IPS-11a (cell line): Measurements from ENCODE around the gene COL5A1.
"Not testable (repeated sequence)": the region's sequence is repeated elsewhere in the genome, so short reads cannot be mapped to it uniquely, and the experiment has no call there.

Source experiments
- H3K4me3 ChIP-seq: one replicate; pipeline ENCODE4 v1.5.1; 2013; ENCODE audit warnings: low read depth, low read length, control low read depth

COL5A1 gene

GRCh38 chr9:134707031-134707680 is 65.6 kb downstream of the COL5A1 start:
- no peak overlapping the region for H3K4me3 ChIP-seq

GRCh38 chr9:134707731-134708671 is 66.4 kb downstream of the COL5A1 start:
- H3K4me3 ChIP-seq = no peak overlapping the region

GRCh38 chr9:134708672-134709038 is 67.1 kb downstream of the COL5A1 start:
- H3K4me3 ChIP-seq = no peak overlapping the region

GRCh38 chr9:134709512-134710270 is 68.1 kb downstream of the COL5A1 start:
- H3K4me3 ChIP-seq = no peak overlapping the region

GRCh38 chr9:134710271-134710540 is 68.6 kb downstream of the COL5A1 start:
- H3K4me3 ChIP-seq = no peak overlapping the region

- H3K4me3 ChIP-seq = no peak overlapping the region
These were observed 69.3 kb downstream of the COL5A1 start for GRCh38 chr9:134710901-134711300.

GRCh38 chr9:134712243-134712642 is 70.6 kb downstream of the COL5A1 start:
- H3K4me3 ChIP-seq = no peak overlapping the region

- no peak overlapping the region for H3K4me3 ChIP-seq
These were observed 71.3 kb downstream of the COL5A1 start for GRCh38 chr9:134712926-134713325.

GRCh38 chr9:134715536-134715935 is 73.9 kb downstream of the COL5A1 start:
- not testable (repeated sequence) for H3K4me3 ChIP-seq

- no peak overlapping the region for H3K4me3 ChIP-seq
These were observed 74.5 kb downstream of the COL5A1 start for GRCh38 chr9:134716067-134716466.

- H3K4me3 ChIP-seq = no peak overlapping the region
These were observed 75.5 kb downstream of the COL5A1 start for GRCh38 chr9:134717056-134717455.

GRCh38 chr9:134717924-134718645 is 76.5 kb downstream of the COL5A1 start:
- no peak overlapping the region for H3K4me3 ChIP-seq

- no peak overlapping the region for H3K4me3 ChIP-seq
These were observed 77.7 kb downstream of the COL5A1 start for GRCh38 chr9:134719331-134719730.

GRCh38 chr9:134720136-134720753 is 78.6 kb downstream of the COL5A1 start:
- no peak overlapping the region for H3K4me3 ChIP-seq

GRCh38 chr9:134720796-134721195 is 79.2 kb downstream of the COL5A1 start:
- H3K4me3 ChIP-seq = no peak overlapping the region

- H3K4me3 ChIP-seq = no peak overlapping the region
These were observed 79.7 kb downstream of the COL5A1 start for GRCh38 chr9:134721344-134721743.

- no peak overlapping the region for H3K4me3 ChIP-seq
These were observed 80.6 kb downstream of the COL5A1 start for GRCh38 chr9:134722120-134722701.

GRCh38 chr9:134723037-134723436 is 81.4 kb downstream of the COL5A1 start:
- no peak overlapping the region for H3K4me3 ChIP-seq

GRCh38 chr9:134723491-134724190 is 82.0 kb downstream of the COL5A1 start:
- no peak overlapping the region for H3K4me3 ChIP-seq
